ENCODE measurements around the gene GALNT18.

The GALNT18 gene

GRCh38 chr11:11510939-11511338 is 110.9 kb downstream of the GALNT18 start:
- no peak for TF ChIP-seq CTCF (conservative IDR thresholded peaks at IDR 0.05; ENCODE audit: low read depth, low read length)
- DNase-seq (ENCODE audit: low read depth): no peak
- no peak overlapping the region for H3K4me3 ChIP-seq (ENCODE audit: low read depth, low read length)

- no peak for TF ChIP-seq CTCF (conservative IDR thresholded peaks at IDR 0.05; ENCODE audit: low read depth, low read length)
- H3K4me3 ChIP-seq (ENCODE audit: low read depth, low read length): no peak overlapping the region
- no peak for DNase-seq (ENCODE audit: low read depth)
Measured at GRCh38 chr11:11505692-11506091, 116.1 kb downstream of the GALNT18 start.

- no peak for TF ChIP-seq CTCF (conservative IDR thresholded peaks at IDR 0.05; ENCODE audit: low read depth, low read length)
- no peak for DNase-seq (ENCODE audit: low read depth)
- no peak overlapping the region for H3K4me3 ChIP-seq (ENCODE audit: low read depth, low read length)
Measured at GRCh38 chr11:11505190-11505589, 116.6 kb downstream of the GALNT18 start.

GRCh38 chr11:11504071-11504470 is 117.7 kb downstream of the GALNT18 start:
- H3K4me3 ChIP-seq (ENCODE audit: low read depth, low read length): no peak overlapping the region
- no peak for DNase-seq (ENCODE audit: low read depth)
- no peak for TF ChIP-seq CTCF (conservative IDR thresholded peaks at IDR 0.05; ENCODE audit: low read depth, low read length)

GRCh38 chr11:11502263-11502861 is 119.4 kb downstream of the GALNT18 start:
- no peak for DNase-seq (ENCODE audit: low read depth)
- no peak for TF ChIP-seq CTCF (conservative IDR thresholded peaks at IDR 0.05; ENCODE audit: low read depth, low read length)
- no peak overlapping the region for H3K4me3 ChIP-seq (ENCODE audit: low read depth, low read length)

GRCh38 chr11:11501546-11502262 is 120.1 kb downstream of the GALNT18 start:
- TF ChIP-seq CTCF (conservative IDR thresholded peaks at IDR 0.05; ENCODE audit: low read depth, low read length): no peak
- H3K4me3 ChIP-seq (ENCODE audit: low read depth, low read length): no peak overlapping the region
- DNase-seq (ENCODE audit: low read depth): no peak
